Loucy (cell line): ENCODE data around the gene DHFR.

Experiments
- H2AFZ ChIP-seq: fragments of 200-600 bp; sonication (generic); 2 replicates; pipeline ENCODE4 v1.6.0; 2016; ENCODE audit warnings: antibody characterized with exemption, mild to moderate bottlenecking, low read length, moderate library complexity
- H3F3A ChIP-seq: fragments of 200-600 bp; 2 replicates; pipeline ENCODE4 v1.6.0; 2016; ENCODE audit warnings: antibody characterized with exemption, low read depth, mild to moderate bottlenecking
- H3K27me3 ChIP-seq: fragments of 200-600 bp; sonication (generic); 2 replicates; pipeline ENCODE4 v1.6.1; 2014; ENCODE audit warnings: low read length, mild to moderate bottlenecking; ENCODE audit not compliant: insufficient read depth, poor library complexity, severe bottlenecking
- H3K36me3 ChIP-seq: fragments of 200-600 bp; sonication (generic); 2 replicates; pipeline ENCODE4 v1.6.1; 2016; ENCODE audit warnings: low read length; ENCODE audit not compliant: insufficient read depth
- H3K4me1 ChIP-seq: fragments of 200-600 bp; sonication (generic); 2 replicates; pipeline ENCODE4 v1.5.1; 2014; ENCODE audit warnings: low read length, mild to moderate bottlenecking; ENCODE audit not compliant: insufficient read depth, poor library complexity, severe bottlenecking
- H3K4me2 ChIP-seq: fragments of 200-600 bp; sonication (generic); 2 replicates; pipeline ENCODE4 v1.6.0; 2014; ENCODE audit warnings: antibody characterized with exemption, low read length, low read depth, mild to moderate bottlenecking; ENCODE audit not compliant: poor library complexity, severe bottlenecking
- H3K4me3 ChIP-seq: fragments of 200-600 bp; sonication (generic); 2 replicates; pipeline ENCODE4 v1.5.1; 2014; ENCODE audit warnings: low read length, mild to moderate bottlenecking, mixed read lengths; ENCODE audit not compliant: poor library complexity, severe bottlenecking
- H3K79me2 ChIP-seq: fragments of 200-600 bp; sonication (generic); 2 replicates; pipeline ENCODE4 v1.6.1; 2014; ENCODE audit warnings: low read length; ENCODE audit not compliant: insufficient read depth
- H3K9ac ChIP-seq: fragments of 200-600 bp; sonication (generic); 2 replicates; pipeline ENCODE4 v1.6.0; 2014; ENCODE audit warnings: mild to moderate bottlenecking, low read depth, low read length, moderate library complexity; ENCODE audit not compliant: poor library complexity, severe bottlenecking
- H3K9me2 ChIP-seq: fragments of 200-600 bp; sonication (generic); replicated peaks from 2 replicates; pipeline ENCODE4 v1.6.1; 2016; ENCODE audit warnings: low read depth, low read length, mixed read lengths
- H3K9me3 ChIP-seq: fragments of 200-600 bp; sonication (generic); 2 replicates; pipeline ENCODE4 v1.6.1; 2014; ENCODE audit warnings: mild to moderate bottlenecking, antibody characterized with exemption, low read length, low read depth; ENCODE audit not compliant: insufficient read depth
- H4K20me1 ChIP-seq: fragments of 200-600 bp; sonication (generic); 2 replicates; pipeline ENCODE4 v1.6.0; 2014; ENCODE audit warnings: antibody characterized with exemption, low read length, mild to moderate bottlenecking; ENCODE audit not compliant: insufficient read depth, poor library complexity, severe bottlenecking
- EZH2phosphoT487 ChIP-seq: fragments of 200-600 bp; IDR thresholded peaks from 2 replicates; pipeline ENCODE4 v1.6.1; 2018; ENCODE audit warnings: antibody characterized with exemption, mild to moderate bottlenecking, moderate library complexity, borderline replicate concordance
- TF ChIP-seq, protein P1 (sequence below): fragments of 200-600 bp; sonication (generic); conservative IDR thresholded peaks from 2 replicates; pipeline ENCODE4 v1.5.1; 2014; ENCODE audit warnings: mild to moderate bottlenecking, antibody characterized with exemption, low read length

Gene DHFR

DNA sequence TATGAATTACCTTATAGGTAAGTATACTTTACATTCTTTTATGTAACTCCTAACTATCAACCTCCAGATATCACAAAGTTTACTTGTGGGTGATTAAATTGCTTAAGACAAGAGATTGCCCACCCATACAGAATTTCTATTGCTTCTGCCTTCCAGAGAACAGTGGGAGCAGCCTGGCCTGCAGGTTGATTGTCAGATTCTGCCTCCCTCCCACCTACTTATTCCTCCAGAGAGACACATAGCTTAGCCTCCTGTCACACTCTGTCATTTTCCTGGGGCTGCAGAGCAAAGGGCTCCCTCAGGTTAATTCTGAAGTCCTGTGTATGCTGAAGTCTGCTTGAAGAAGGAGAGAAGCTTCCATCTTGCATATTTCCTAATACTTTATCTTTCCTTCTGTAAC is 48.5 kb upstream of the DHFR start:
- no peak for TF ChIP-seq EZH2phosphoT487
- TF ChIP-seq, protein P1, sequence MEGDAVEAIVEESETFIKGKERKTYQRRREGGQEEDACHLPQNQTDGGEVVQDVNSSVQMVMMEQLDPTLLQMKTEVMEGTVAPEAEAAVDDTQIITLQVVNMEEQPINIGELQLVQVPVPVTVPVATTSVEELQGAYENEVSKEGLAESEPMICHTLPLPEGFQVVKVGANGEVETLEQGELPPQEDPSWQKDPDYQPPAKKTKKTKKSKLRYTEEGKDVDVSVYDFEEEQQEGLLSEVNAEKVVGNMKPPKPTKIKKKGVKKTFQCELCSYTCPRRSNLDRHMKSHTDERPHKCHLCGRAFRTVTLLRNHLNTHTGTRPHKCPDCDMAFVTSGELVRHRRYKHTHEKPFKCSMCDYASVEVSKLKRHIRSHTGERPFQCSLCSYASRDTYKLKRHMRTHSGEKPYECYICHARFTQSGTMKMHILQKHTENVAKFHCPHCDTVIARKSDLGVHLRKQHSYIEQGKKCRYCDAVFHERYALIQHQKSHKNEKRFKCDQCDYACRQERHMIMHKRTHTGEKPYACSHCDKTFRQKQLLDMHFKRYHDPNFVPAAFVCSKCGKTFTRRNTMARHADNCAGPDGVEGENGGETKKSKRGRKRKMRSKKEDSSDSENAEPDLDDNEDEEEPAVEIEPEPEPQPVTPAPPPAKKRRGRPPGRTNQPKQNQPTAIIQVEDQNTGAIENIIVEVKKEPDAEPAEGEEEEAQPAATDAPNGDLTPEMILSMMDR, result no peak
- no peak overlapping the region for H3K4me3 ChIP-seq

DNA sequence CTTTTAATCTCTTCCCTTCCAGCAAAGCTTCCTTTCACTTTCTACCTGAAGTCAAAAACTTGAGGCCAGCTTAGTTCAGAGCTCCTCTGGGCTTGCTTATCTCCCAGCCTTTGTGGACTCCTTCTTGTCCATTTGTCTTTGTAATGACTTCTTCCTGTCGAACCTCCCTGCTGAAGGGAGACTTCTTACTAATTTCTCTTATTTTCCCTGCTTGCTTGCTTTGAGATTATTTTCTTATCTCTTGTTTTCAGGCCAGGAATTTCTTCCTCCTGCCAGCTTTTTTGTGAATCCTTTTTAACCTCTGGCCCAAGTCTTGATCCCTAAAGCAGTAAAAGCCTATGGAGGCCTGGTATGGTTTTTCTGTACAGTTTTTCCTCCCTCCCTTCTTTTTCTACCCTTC is 46.8 kb upstream of the DHFR start:
- no peaks in the 10 kb centered on the region for H3F3A ChIP-seq
- no peaks in the 10 kb centered on the region; the same call in 1 of the 2 replicates for H3K79me2 ChIP-seq
- H4K20me1 ChIP-seq, result peaks cover 7% of the 10 kb centered on the region
- H3K27me3 ChIP-seq, result no peaks in the 10 kb centered on the region
- H3K4me2 ChIP-seq, result no peak overlapping the region
- H3K9ac ChIP-seq, result no peak overlapping the region
- H2AFZ ChIP-seq, result no peak overlapping the region
- TF ChIP-seq, protein P1, result no peak
- TF ChIP-seq EZH2phosphoT487, result no peak
- H3K4me1 ChIP-seq, result peaks cover 12% of the 10 kb centered on the region
- no peak overlapping the region for H3K4me3 ChIP-seq
- no peaks in the 10 kb centered on the region for H3K9me2 ChIP-seq
- H3K36me3 ChIP-seq, result peaks cover 21% of the 10 kb centered on the region; the same call in 1 of the 2 replicates
- H3K9me3 ChIP-seq, result no peaks in the 10 kb centered on the region

More for the DNA sequence above, 48.5 kb upstream of the DHFR start:
- peaks cover 12% of the 10 kb centered on the region for H3K4me1 ChIP-seq
- no peaks in the 10 kb centered on the region for H3F3A ChIP-seq
- no peaks in the 10 kb centered on the region for H3K9me2 ChIP-seq
- no peak overlapping the region for H2AFZ ChIP-seq
- H3K36me3 ChIP-seq, result peaks cover 25% of the 10 kb centered on the region; the same call in 1 of the 2 replicates
- H3K9ac ChIP-seq, result no peak overlapping the region
- H3K27me3 ChIP-seq, result no peaks in the 10 kb centered on the region
- H4K20me1 ChIP-seq, result peaks cover 7% of the 10 kb centered on the region
- no peaks in the 10 kb centered on the region; the same call in 1 of the 2 replicates for H3K79me2 ChIP-seq
- H3K4me2 ChIP-seq, result no peak overlapping the region
- H3K9me3 ChIP-seq, result no peaks in the 10 kb centered on the region

DNA sequence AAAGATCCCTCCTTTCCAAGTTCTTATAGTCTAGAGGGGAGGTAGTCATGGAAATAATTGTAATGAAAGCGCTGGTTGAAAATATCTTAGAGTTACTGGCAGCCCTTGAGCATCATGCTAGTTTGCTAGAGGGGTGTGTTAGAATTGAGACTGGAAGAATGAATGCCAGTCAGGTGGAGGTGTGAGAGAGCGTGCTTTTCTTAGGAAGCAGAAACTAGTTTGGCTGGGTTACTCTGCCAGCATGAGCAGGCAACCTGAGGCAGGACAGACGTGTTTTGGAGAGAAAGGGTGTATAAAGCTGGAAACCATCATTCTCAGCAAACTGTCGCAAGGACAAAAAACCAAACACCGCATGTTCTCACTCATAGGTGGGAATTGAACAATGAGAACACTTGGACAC is 43.6 kb upstream of the DHFR start:
- H2AFZ ChIP-seq, result no peak overlapping the region
- no peaks in the 10 kb centered on the region for H3K9me2 ChIP-seq
- H4K20me1 ChIP-seq, result peaks cover 4% of the 10 kb centered on the region
- no peaks in the 10 kb centered on the region for H3F3A ChIP-seq
- no peaks in the 10 kb centered on the region for H3K79me2 ChIP-seq
- peaks cover 15% of the 10 kb centered on the region; the same call in 1 of the 2 replicates for H3K36me3 ChIP-seq
- TF ChIP-seq, protein P1, result no peak
- H3K4me2 ChIP-seq, result no peak overlapping the region
- no peaks in the 10 kb centered on the region for H3K27me3 ChIP-seq
- H3K4me1 ChIP-seq, result peaks cover under 1% of the 10 kb centered on the region
- H3K9me3 ChIP-seq, result no peaks in the 10 kb centered on the region
- H3K9ac ChIP-seq, result no peak overlapping the region
- no peak overlapping the region for H3K4me3 ChIP-seq
